HepG2 (cell line): ENCODE results near the gene TMEM250. TPM values are rescaled to one million over a fixed set of nuclear protein-coding genes. Genes with fewer than 3 reads are reported as not detected.

ENCODE experiments used
- ADNP ChIP-seq: sonication (generic); formaldehyde crosslinking; IDR thresholded peaks from 2 replicates; pipeline ENCODE4 v1.4.0; 2020; ENCODE audit warnings: missing genetic modification reagents
- BHLHE40 ChIP-seq: IDR thresholded peaks from 2 replicates; pipeline ENCODE4 v1.6.1; 2011; ENCODE audit warnings: low read length, improper control_type of control experiment
- EEA1 ChIP-seq: sonication (generic); formaldehyde crosslinking; IDR thresholded peaks from 2 replicates; pipeline ENCODE4 v1.5.1; 2020; ENCODE audit warnings: mild to moderate bottlenecking, missing genetic modification reagents, borderline replicate concordance
- GABPB1 ChIP-seq: IDR thresholded peaks from 2 replicates; pipeline ENCODE4 v1.6.1; 2016; ENCODE audit warnings: mild to moderate bottlenecking, missing genetic modification reagents, moderate library complexity, missing compliant biosample characterization
- GTF3A ChIP-seq: sonication (generic); formaldehyde crosslinking; conservative IDR thresholded peaks from 2 replicates; pipeline ENCODE4 v1.4.0; 2020; ENCODE audit warnings: mild to moderate bottlenecking, missing genetic modification reagents
- KLF9 ChIP-seq: IDR thresholded peaks from 2 replicates; pipeline ENCODE4 v1.6.1; 2016; ENCODE audit warnings: low read depth
- RFX1 ChIP-seq: fragments of 450-650 bp; IDR thresholded peaks from 2 replicates; pipeline ENCODE4 v1.6.1; 2017
- RFX3 ChIP-seq: IDR thresholded peaks from 2 replicates; pipeline ENCODE4 v1.6.1; 2016; ENCODE audit warnings: missing biosample characterization, missing genetic modification reagents
- RORA ChIP-seq: sonication (generic); formaldehyde crosslinking; IDR thresholded peaks from 2 replicates; pipeline ENCODE4 v1.5.0; 2020; ENCODE audit warnings: mild to moderate bottlenecking, missing genetic modification reagents, moderate library complexity
- SMAD1 ChIP-seq: sonication (generic); formaldehyde crosslinking; IDR thresholded peaks from 2 replicates; pipeline ENCODE4 v1.4.0; 2020; ENCODE audit warnings: missing genetic modification reagents, low read depth, mild to moderate bottlenecking, borderline replicate concordance
- SRF ChIP-seq: IDR thresholded peaks from 2 replicates; pipeline ENCODE4 v1.6.1; 2011; ENCODE audit warnings: mild to moderate bottlenecking, low read depth, low read length, moderate library complexity
- ZBTB7A ChIP-seq: sonication (generic); formaldehyde crosslinking; IDR thresholded peaks from 2 replicates; pipeline ENCODE4 v1.8.0; 2022; ENCODE audit warnings: mild to moderate bottlenecking, missing genetic modification reagents
- ZNF234 ChIP-seq: sonication (generic); formaldehyde crosslinking; conservative IDR thresholded peaks from 2 replicates; pipeline ENCODE4 v1.5.1; 2020; ENCODE audit warnings: mild to moderate bottlenecking, missing genetic modification reagents
- ZNF263 ChIP-seq: sonication (generic); formaldehyde crosslinking; IDR thresholded peaks from 2 replicates; pipeline ENCODE4 v1.4.0; 2020; ENCODE audit warnings: missing genetic modification reagents
- ZNF296 ChIP-seq: sonication (generic); formaldehyde crosslinking; conservative IDR thresholded peaks from 2 replicates; pipeline ENCODE4 v1.5.0; 2020; ENCODE audit warnings: mild to moderate bottlenecking, missing genetic modification reagents
- ZNF44 ChIP-seq: sonication (generic); formaldehyde crosslinking; IDR thresholded peaks from 2 replicates; pipeline ENCODE4 v1.5.1; 2020; ENCODE audit warnings: mild to moderate bottlenecking, missing genetic modification reagents
- ZNF598 ChIP-seq: sonication (generic); formaldehyde crosslinking; IDR thresholded peaks from 2 replicates; pipeline ENCODE4 v1.5.1; 2020; ENCODE audit warnings: mild to moderate bottlenecking, missing genetic modification reagents, borderline replicate concordance
- ZNF790 ChIP-seq: sonication (generic); formaldehyde crosslinking; IDR thresholded peaks from 2 replicates; pipeline ENCODE4 v1.8.0; 2022; ENCODE audit warnings: missing genetic modification reagents, mild to moderate bottlenecking, borderline replicate concordance
- polyA plus RNA-seq, 8 experiments: library from polyadenylated mRNA; depleted of rRNA in 3 of 8; stranded (reverse) in 7 of 8; unstranded in 1 of 8; fragments of >200 nt; fragmentation: Illumina TruSeq in 4 of 8; extraction: Trizol in 4 of 8; gene quantifications; 2 replicates each; pipeline versions ENCODE4 v1.2.1 to v1.2.3, GENCODE V29; 2011 to 2016; ENCODE audit warnings: low read depth in 4 of 8, missing spikeins in 1 of 8, mixed read lengths in 1 of 8; ENCODE audit not compliant: insufficient read depth in 1 of 8
- total RNA-seq, 5 experiments: library from RNA; depleted of rRNA; stranded (reverse); fragments of >200 nt; fragmentation: Illumina TruSeq; extraction: Trizol; gene quantifications; 2 replicates each; pipeline ENCODE4 v1.2.3, GENCODE V29; 2016; ENCODE audit warnings: low read depth in 1 of 5
- TF ChIP-seq, protein P1 (sequence below): IDR thresholded peaks from 2 replicates; pipeline ENCODE4 v1.6.1; 2016; ENCODE audit warnings: missing compliant biosample characterization, missing genetic modification reagents, borderline replicate concordance
- TF ChIP-seq, protein P2 (sequence below): IDR thresholded peaks from 2 replicates; pipeline ENCODE4 v1.6.1; 2016; ENCODE audit warnings: control low read depth
- TF ChIP-seq, protein P3 (sequence below): sonication (generic); formaldehyde crosslinking; IDR thresholded peaks from 2 replicates; pipeline ENCODE4 v1.5.0; 2020; ENCODE audit warnings: missing genetic modification reagents
- TF ChIP-seq, protein P4 (sequence below): sonication (generic); formaldehyde crosslinking; IDR thresholded peaks from 2 replicates; pipeline ENCODE4 v1.5.1; 2020; ENCODE audit warnings: missing genetic modification reagents, mild to moderate bottlenecking, borderline replicate concordance

Gene TMEM250
- total and polyA plus RNA-seq, 2 of the 13 experiments (the other 11 are each of a cell fraction or from before 2014, with no cell fraction given) = 5.5 to 13.9 TPM

DNA sequence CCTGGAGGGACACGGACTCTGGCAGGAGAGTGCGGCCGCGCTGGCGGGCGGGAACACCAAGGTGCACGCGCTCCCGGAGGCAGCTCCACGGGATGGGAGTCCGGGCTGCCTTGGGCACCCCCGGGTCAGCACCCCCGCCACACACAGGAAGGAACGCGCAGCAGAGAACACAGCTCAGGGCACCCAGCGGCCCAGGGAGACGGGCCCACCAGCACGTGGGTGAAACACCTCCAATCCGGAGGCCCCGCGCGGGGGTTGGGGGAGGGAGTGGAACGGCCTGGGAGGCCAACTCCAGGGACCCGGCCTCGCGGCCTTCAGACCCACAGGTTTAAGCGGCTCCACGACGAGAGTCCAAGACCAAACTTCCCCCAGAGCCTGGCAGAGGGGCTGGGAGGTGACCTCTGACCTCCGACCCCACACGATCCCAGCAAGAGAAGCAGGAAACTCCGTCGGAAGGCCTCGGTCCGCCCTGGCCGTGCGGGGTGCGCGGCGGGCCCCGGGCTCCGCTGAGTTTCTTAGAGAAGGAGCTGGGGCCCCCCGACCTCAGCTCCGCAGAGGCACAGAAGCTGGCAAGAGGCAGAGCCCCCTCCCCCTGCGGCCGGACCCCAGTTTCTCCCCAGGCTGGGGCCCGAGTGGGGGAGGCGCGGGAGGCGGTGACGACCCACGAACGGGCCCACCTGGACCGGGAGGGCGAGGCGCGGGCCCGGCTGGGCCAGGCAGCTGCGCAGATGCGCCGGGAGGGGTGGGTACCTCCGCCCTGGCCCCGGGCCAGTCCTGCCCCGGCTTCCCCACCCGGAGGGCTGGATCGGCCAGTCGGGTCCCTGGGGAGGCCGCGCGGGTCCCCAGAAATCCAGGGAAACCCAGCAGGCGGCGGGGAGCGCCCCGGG is 24.4 kb downstream of the TMEM250 start (continued):
- no peak for TF ChIP-seq ZBTB7A (CRISPR knock-in tag)
- TF ChIP-seq BHLHE40 = peak; percentile 46; the same call in 1 of the 2 replicates
- no peak for TF ChIP-seq ADNP (CRISPR knock-in tag)
- TF ChIP-seq ZNF263 (CRISPR knock-in tag) = no peak
- TF ChIP-seq, protein P1, sequence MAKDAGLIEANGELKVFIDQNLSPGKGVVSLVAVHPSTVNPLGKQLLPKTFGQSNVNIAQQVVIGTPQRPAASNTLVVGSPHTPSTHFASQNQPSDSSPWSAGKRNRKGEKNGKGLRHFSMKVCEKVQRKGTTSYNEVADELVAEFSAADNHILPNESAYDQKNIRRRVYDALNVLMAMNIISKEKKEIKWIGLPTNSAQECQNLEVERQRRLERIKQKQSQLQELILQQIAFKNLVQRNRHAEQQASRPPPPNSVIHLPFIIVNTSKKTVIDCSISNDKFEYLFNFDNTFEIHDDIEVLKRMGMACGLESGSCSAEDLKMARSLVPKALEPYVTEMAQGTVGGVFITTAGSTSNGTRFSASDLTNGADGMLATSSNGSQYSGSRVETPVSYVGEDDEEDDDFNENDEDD = peak; percentile 61; the same call in 1 of the 2 replicates
- 0 out of 2 replicates have a peak, but pooled peaks have one; percentile 48 for TF ChIP-seq KLF9 (CRISPR knock-in tag)
- 0 out of 2 replicates have a peak, but pooled peaks have one; percentile 57 for TF ChIP-seq ZNF44
- TF ChIP-seq ZNF234 (CRISPR knock-in tag) = peak; percentile 91; the same call in 1 of the 2 replicates
- TF ChIP-seq, protein P2, sequence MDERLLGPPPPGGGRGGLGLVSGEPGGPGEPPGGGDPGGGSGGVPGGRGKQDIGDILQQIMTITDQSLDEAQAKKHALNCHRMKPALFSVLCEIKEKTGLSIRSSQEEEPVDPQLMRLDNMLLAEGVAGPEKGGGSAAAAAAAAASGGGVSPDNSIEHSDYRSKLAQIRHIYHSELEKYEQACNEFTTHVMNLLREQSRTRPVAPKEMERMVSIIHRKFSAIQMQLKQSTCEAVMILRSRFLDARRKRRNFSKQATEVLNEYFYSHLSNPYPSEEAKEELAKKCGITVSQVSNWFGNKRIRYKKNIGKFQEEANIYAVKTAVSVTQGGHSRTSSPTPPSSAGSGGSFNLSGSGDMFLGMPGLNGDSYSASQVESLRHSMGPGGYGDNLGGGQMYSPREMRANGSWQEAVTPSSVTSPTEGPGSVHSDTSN = no peak
- no peak; the same call in 1 of the 2 replicates for TF ChIP-seq ZNF598 (CRISPR knock-in tag)
- TF ChIP-seq GABPB1 = peak; percentile 68
- 0 out of 2 replicates have a peak, but pooled peaks have one; percentile 63 for TF ChIP-seq SMAD1 (CRISPR knock-in tag)
- TF ChIP-seq, protein P3, sequence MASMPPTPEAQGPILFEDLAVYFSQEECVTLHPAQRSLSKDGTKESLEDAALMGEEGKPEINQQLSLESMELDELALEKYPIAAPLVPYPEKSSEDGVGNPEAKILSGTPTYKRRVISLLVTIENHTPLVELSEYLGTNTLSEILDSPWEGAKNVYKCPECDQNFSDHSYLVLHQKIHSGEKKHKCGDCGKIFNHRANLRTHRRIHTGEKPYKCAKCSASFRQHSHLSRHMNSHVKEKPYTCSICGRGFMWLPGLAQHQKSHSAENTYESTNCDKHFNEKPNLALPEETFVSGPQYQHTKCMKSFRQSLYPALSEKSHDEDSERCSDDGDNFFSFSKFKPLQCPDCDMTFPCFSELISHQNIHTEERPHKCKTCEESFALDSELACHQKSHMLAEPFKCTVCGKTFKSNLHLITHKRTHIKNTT (CRISPR knock-in tag) = no peak
- TF ChIP-seq RORA (CRISPR knock-in tag) = no peak
- TF ChIP-seq EEA1 (CRISPR knock-in tag) = no peak
- 0 out of 2 replicates have a peak, but pooled peaks have one; percentile 33 for TF ChIP-seq ZNF296 (CRISPR knock-in tag)
- no peak for TF ChIP-seq ZNF790 (CRISPR knock-in tag)
- no peak for TF ChIP-seq SRF
- TF ChIP-seq RFX1 = no peak
- TF ChIP-seq RFX3 (CRISPR knock-in tag) = no peak
- TF ChIP-seq GTF3A (CRISPR knock-in tag) = no peak
- TF ChIP-seq, protein P4, sequence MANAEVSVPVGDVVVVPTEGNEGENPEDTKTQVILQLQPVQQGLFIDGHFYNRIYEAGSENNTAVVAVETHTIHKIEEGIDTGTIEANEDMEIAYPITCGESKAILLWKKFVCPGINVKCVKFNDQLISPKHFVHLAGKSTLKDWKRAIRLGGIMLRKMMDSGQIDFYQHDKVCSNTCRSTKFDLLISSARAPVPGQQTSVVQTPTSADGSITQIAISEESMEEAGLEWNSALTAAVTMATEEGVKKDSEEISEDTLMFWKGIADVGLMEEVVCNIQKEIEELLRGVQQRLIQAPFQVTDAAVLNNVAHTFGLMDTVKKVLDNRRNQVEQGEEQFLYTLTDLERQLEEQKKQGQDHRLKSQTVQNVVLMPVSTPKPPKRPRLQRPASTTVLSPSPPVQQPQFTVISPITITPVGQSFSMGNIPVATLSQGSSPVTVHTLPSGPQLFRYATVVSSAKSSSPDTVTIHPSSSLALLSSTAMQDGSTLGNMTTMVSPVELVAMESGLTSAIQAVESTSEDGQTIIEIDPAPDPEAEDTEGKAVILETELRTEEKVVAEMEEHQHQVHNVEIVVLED = peak; percentile 27; the same call in 1 of the 2 replicates
